A673 (cell line): ENCODE data around the gene RALGAPB. TPM values are rescaled to one million over a fixed set of nuclear protein-coding genes. Genes with fewer than 3 reads are reported as not detected.

Experiments
- BruUV-seq: library from RNA; stranded (reverse); fragments of 400-500 nt; replicated peaks from 2 replicates; lab custom pipeline; 2021; lab: Mats Ljungman, UMichigan
- CTCF ChIA-PET: fragments of 300-600 bp; sonication (Branson Sonifier 250); formaldehyde crosslinking; loops from one replicate; lab custom pipeline; 2022; ENCODE audit warnings: antibody characterized with exemption; lab: Charles Lee
- POLR2A ChIA-PET: fragments of 300-600 bp; sonication (Branson Sonifier 250); formaldehyde crosslinking; loops from one replicate; lab custom pipeline; 2022; ENCODE audit warnings: antibody characterized with exemption; ENCODE audit not compliant: low non-redundant PET; lab: Charles Lee
- DNase-seq: peaks from one replicate; pipeline ENCODE4 v3.0.0-alpha.2; 2015; ENCODE audit warnings: low spot score
- H3K27ac ChIP-seq: fragments of 200-600 bp; sonication (generic); 2 replicates; pipeline ENCODE4 v1.5.1; 2016; ENCODE audit warnings: mixed run types, low read depth, mild to moderate bottlenecking, mixed read lengths, antibody characterized with exemption, low read length; ENCODE audit not compliant: poor library complexity, severe bottlenecking
- H3K27me3 ChIP-seq: fragments of 200-600 bp; sonication (generic); replicated peaks from 2 replicates; pipeline ENCODE4 v1.6.1; 2017; ENCODE audit warnings: mixed run types, low read depth, mild to moderate bottlenecking, mixed read lengths, antibody characterized with exemption, low read length; ENCODE audit not compliant: insufficient read depth, poor library complexity
- H3K36me3 ChIP-seq: fragments of 200-600 bp; sonication (generic); 2 replicates; pipeline ENCODE4 v1.6.1; 2016; ENCODE audit warnings: mixed run types, mild to moderate bottlenecking, mixed read lengths, antibody characterized with exemption, low read length; ENCODE audit not compliant: insufficient read depth, poor library complexity, severe bottlenecking
- H3K4me1 ChIP-seq: fragments of 200-600 bp; sonication (generic); 2 replicates; pipeline ENCODE4 v1.6.1; 2017; ENCODE audit warnings: mixed run types, mild to moderate bottlenecking, mixed read lengths, antibody characterized with exemption, low read length; ENCODE audit not compliant: insufficient read depth, poor library complexity, severe bottlenecking
- H3K4me3 ChIP-seq: fragments of 200-600 bp; sonication (generic); 2 replicates; pipeline ENCODE4 v1.5.1; 2016; ENCODE audit warnings: low read depth, mixed run types, mild to moderate bottlenecking, mixed read lengths, low read length; ENCODE audit not compliant: poor library complexity, severe bottlenecking
- H3K9me3 ChIP-seq: fragments of 200-600 bp; sonication (generic); 2 replicates; pipeline ENCODE4 v1.6.1; 2016; ENCODE audit warnings: mixed run types, low read depth, mild to moderate bottlenecking, mixed read lengths, antibody characterized with exemption, low read length; ENCODE audit not compliant: poor library complexity, severe bottlenecking
- EZH2 ChIP-seq: fragments of 200-600 bp; sonication (generic); IDR thresholded peaks from 2 replicates; pipeline ENCODE4 v1.6.1; 2017; ENCODE audit warnings: borderline replicate concordance, low read depth, mild to moderate bottlenecking, mixed read lengths, antibody characterized with exemption, low read length; ENCODE audit not compliant: poor library complexity, severe bottlenecking
- intact Hi-C: fragments of 100-400 bp; cut with micrococcal nuclease; formaldehyde crosslinking; loops from one replicate; pipeline ENCODE4 v1.10.0; 2022; ENCODE audit not compliant: unreplicated experiment
- total RNA-seq: library from RNA; stranded (reverse); gene quantifications from 2 replicates; pipeline ENCODE4 v1.2.3, GENCODE V29; 2021
- TF ChIP-seq, protein P1 (sequence below): fragments of 300-800, 200-600 bp; sonication (generic); conservative IDR thresholded peaks from 2 replicates; pipeline ENCODE4 v1.5.1; 2017; ENCODE audit warnings: low read depth, mild to moderate bottlenecking, antibody characterized with exemption, low read length, moderate library complexity, mixed read lengths

Gene RALGAPB
- total RNA-seq, 1 experiment from 2014 or later = 34.4 TPM

- ChIA-PET POLR2A (no interaction called here), CTCF (no interaction called here)
- H3K4me3 ChIP-seq = no peak overlapping the region
- DNase-seq = no peak
- no peaks in the 10 kb centered on the region for H3K9me3 ChIP-seq
- H3K27me3 ChIP-seq = no peaks in the 10 kb centered on the region
- no peaks in the 10 kb centered on the region for H3K4me1 ChIP-seq
- TF ChIP-seq, protein P1, sequence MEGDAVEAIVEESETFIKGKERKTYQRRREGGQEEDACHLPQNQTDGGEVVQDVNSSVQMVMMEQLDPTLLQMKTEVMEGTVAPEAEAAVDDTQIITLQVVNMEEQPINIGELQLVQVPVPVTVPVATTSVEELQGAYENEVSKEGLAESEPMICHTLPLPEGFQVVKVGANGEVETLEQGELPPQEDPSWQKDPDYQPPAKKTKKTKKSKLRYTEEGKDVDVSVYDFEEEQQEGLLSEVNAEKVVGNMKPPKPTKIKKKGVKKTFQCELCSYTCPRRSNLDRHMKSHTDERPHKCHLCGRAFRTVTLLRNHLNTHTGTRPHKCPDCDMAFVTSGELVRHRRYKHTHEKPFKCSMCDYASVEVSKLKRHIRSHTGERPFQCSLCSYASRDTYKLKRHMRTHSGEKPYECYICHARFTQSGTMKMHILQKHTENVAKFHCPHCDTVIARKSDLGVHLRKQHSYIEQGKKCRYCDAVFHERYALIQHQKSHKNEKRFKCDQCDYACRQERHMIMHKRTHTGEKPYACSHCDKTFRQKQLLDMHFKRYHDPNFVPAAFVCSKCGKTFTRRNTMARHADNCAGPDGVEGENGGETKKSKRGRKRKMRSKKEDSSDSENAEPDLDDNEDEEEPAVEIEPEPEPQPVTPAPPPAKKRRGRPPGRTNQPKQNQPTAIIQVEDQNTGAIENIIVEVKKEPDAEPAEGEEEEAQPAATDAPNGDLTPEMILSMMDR = no peak
- BruUV-seq = no TSS peak
- intact Hi-C loops = no loop called here
- H3K27ac ChIP-seq = no peak overlapping the region
- H3K36me3 ChIP-seq = peaks cover 4% of the 10 kb centered on the region
Measured at GRCh38 chr20:38564680-38565079, 92.0 kb downstream of the RALGAPB start.

DNA sequence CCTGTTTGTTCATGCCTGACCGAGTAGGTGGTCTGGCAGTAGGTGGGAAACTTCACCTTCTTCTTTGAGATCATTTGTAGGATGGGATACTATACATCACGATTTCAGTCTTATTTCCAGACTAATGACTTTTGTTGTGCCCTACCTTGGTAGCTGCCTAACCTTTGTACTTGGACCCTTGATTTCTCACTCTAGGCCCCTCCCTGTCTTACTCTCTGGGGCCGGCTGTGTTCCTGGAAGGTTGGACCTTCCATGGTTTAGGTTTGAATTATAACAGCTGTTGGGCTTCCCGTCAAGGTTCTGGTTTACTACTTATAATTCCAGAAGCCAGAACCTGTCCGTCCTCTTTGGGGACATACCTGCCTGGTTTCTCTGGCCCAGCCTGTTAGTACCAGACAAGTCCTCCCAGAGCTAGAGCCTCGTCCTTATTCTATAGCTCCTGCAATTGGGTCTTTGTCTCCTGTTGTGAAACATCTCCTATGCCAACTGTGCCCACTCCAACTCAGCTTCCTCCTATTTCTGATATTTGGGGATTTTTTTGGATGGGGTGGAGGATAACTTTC lies 93.5 kb downstream of the RALGAPB start:
- Histone ChIP-seq H3K27me3 (no peaks in the 10 kb centered on the region), H3K36me3 (peaks cover 4% of the 10 kb centered on the region), H3K4me1 (no peaks in the 10 kb centered on the region), H3K4me3 (no peak overlapping the region), H3K27ac (no peak overlapping the region), H3K9me3 (no peaks in the 10 kb centered on the region)
- intact Hi-C loops = no loop called here
- BruUV-seq = no TSS peak
- ChIA-PET CTCF (no interaction called here), POLR2A (no interaction called here)
- TF ChIP-seq, protein P1 = no peak
- no peak for TF ChIP-seq EZH2
- no peak for DNase-seq

GRCh38 chr20:38569747-38570525 lies 97.3 kb downstream of the RALGAPB start:
- DNase-seq = no peak
- Histone ChIP-seq H3K36me3 (peaks cover 13% of the 10 kb centered on the region), H3K4me3 (no peak overlapping the region), H3K27ac (no peak overlapping the region), H3K9me3 (no peaks in the 10 kb centered on the region), H3K27me3 (no peaks in the 10 kb centered on the region), H3K4me1 (no peaks in the 10 kb centered on the region)
- BruUV-seq = no TSS peak
- TF ChIP-seq EZH2 = no peak
- TF ChIP-seq, protein P1 = no peak
- intact Hi-C loops = no loop called here
- ChIA-PET POLR2A (no interaction called here), CTCF (no interaction called here)
